Chondrocyte (in vitro differentiated cells): ENCODE measurements around the gene GPR135. TPM values are rescaled to one million over a fixed set of nuclear protein-coding genes. Genes with fewer than 3 reads are reported as not detected.
A peak's percentile ranks its signal among the peaks of the same experiment; 100 is the strongest.

Source experiments
- DNase-seq: peaks from one replicate; pipeline ENCODE4 v3.0.0; 2021; ENCODE audit warnings: mixed read lengths, low spot score
- H3K27ac Mint-ChIP-seq: one replicate; pipeline ENCODE4 v1.8.0; 2021; ENCODE audit warnings: mild to moderate bottlenecking, moderate library complexity, mixed read lengths; ENCODE audit not compliant: unreplicated experiment
- H3K27me3 Mint-ChIP-seq: 2 replicates; pipeline ENCODE4 v1.8.0; 2021; ENCODE audit warnings: low read depth, mixed read lengths
- H3K36me3 Mint-ChIP-seq: 2 replicates; pipeline ENCODE4 v1.8.0; 2021; ENCODE audit warnings: low read depth, mixed read lengths
- H3K4me1 Mint-ChIP-seq: 2 replicates; pipeline ENCODE4 v1.8.0; 2021; ENCODE audit warnings: low read depth, mild to moderate bottlenecking, mixed read lengths
- H3K4me3 Mint-ChIP-seq: one replicate; pipeline ENCODE4 v1.8.0; 2021; ENCODE audit warnings: mild to moderate bottlenecking, moderate library complexity, mixed read lengths; ENCODE audit not compliant: unreplicated experiment
- H3K9me3 Mint-ChIP-seq: 2 replicates; pipeline ENCODE4 v1.8.0; 2021; ENCODE audit warnings: low read depth, mixed read lengths
- CTCF ChIP-seq: fragments of 200-600 bp; sonication (generic); IDR thresholded peaks from 2 replicates; pipeline ENCODE4 v1.5.0; 2021; ENCODE audit warnings: antibody characterized with exemption, mild to moderate bottlenecking, moderate library complexity
- total RNA-seq: library from RNA; stranded (reverse); gene quantifications from 3 replicates; pipeline ENCODE4 v1.2.1, GENCODE V29; 2021

The GPR135 gene
- total RNA-seq, 1 donor from 2014 or later, result 4.0 TPM

- peak; percentile 68 for TF ChIP-seq CTCF
- H3K27me3 Mint-ChIP-seq, result no peaks in the 10 kb centered on the region
- peaks cover 31% of the 10 kb centered on the region for H3K4me1 Mint-ChIP-seq
- H3K27ac Mint-ChIP-seq, result no peak overlapping the region
- H3K36me3 Mint-ChIP-seq, result peaks cover 4% of the 10 kb centered on the region
- H3K9me3 Mint-ChIP-seq, result no peaks in the 10 kb centered on the region
- no peak overlapping the region for H3K4me3 Mint-ChIP-seq
- DNase-seq, result no peak
These were observed 42.9 kb downstream of the GPR135 start for GRCh38 chr14:59422069-59422881.

- H3K27ac Mint-ChIP-seq, result no peak overlapping the region
- no peak for TF ChIP-seq CTCF
- H3K9me3 Mint-ChIP-seq, result no peaks in the 10 kb centered on the region
- H3K36me3 Mint-ChIP-seq, result peaks cover 4% of the 10 kb centered on the region
- peaks cover 13% of the 10 kb centered on the region for H3K4me1 Mint-ChIP-seq
- no peak for DNase-seq
- no peak overlapping the region for H3K4me3 Mint-ChIP-seq
- no peaks in the 10 kb centered on the region for H3K27me3 Mint-ChIP-seq
These were observed 45.9 kb downstream of the GPR135 start for GRCh38 chr14:59419303-59419702.

GRCh38 chr14:59417311-59417710 is 47.9 kb downstream of the GPR135 start:
- Mint-ChIP-seq H3K27ac (no peak overlapping the region), H3K4me1 (peaks cover 13% of the 10 kb centered on the region), H3K36me3 (peaks cover 6% of the 10 kb centered on the region), H3K27me3 (no peaks in the 10 kb centered on the region), H3K4me3 (no peak overlapping the region), H3K9me3 (peaks cover under 1% of the 10 kb centered on the region)
- no peak for DNase-seq
- no peak for TF ChIP-seq CTCF

- Mint-ChIP-seq H3K9me3 (peaks cover 5% of the 10 kb centered on the region), H3K27ac (no peak overlapping the region), H3K4me3 (no peak overlapping the region), H3K27me3 (no peaks in the 10 kb centered on the region), H3K36me3 (peaks cover 6% of the 10 kb centered on the region), H3K4me1 (peaks cover 13% of the 10 kb centered on the region)
- no peak for DNase-seq
- no peak for TF ChIP-seq CTCF
These were observed 49.2 kb downstream of the GPR135 start for GRCh38 chr14:59415836-59416602.

Other genes with a start within 250 kb of the GPR135 start
- gene L3HYPDH, start 19.0 kb upstream of the GPR135 start, total RNA-seq, result 35.3 to 56.6 TPM (median 39.1 TPM) in 3 replicates
- gene JKAMP, start 19.1 kb upstream of the GPR135 start, total RNA-seq, result 45.5 to 48.6 TPM (median 48.3 TPM) in 3 replicates
- gene CCDC175, start 111.4 kb upstream of the GPR135 start, total RNA-seq, result not detected in 3 replicates